Chondrocyte (in vitro differentiated cells): ENCODE results near the gene MCC. TPM values are rescaled to one million over a fixed set of nuclear protein-coding genes. Genes with fewer than 3 reads are reported as not detected.

Source experiments
- DNase-seq: peaks from one replicate; pipeline ENCODE4 v3.0.0; 2021; ENCODE audit warnings: mixed read lengths, low spot score
- H3K27ac Mint-ChIP-seq: one replicate; pipeline ENCODE4 v1.8.0; 2021; ENCODE audit warnings: mild to moderate bottlenecking, moderate library complexity, mixed read lengths; ENCODE audit not compliant: unreplicated experiment
- H3K27me3 Mint-ChIP-seq: 2 replicates; pipeline ENCODE4 v1.8.0; 2021; ENCODE audit warnings: low read depth, mixed read lengths
- H3K36me3 Mint-ChIP-seq: 2 replicates; pipeline ENCODE4 v1.8.0; 2021; ENCODE audit warnings: low read depth, mixed read lengths
- H3K4me1 Mint-ChIP-seq: 2 replicates; pipeline ENCODE4 v1.8.0; 2021; ENCODE audit warnings: low read depth, mild to moderate bottlenecking, mixed read lengths
- H3K4me3 Mint-ChIP-seq: one replicate; pipeline ENCODE4 v1.8.0; 2021; ENCODE audit warnings: mild to moderate bottlenecking, moderate library complexity, mixed read lengths; ENCODE audit not compliant: unreplicated experiment
- H3K9me3 Mint-ChIP-seq: 2 replicates; pipeline ENCODE4 v1.8.0; 2021; ENCODE audit warnings: low read depth, mixed read lengths
- CTCF ChIP-seq: fragments of 200-600 bp; sonication (generic); IDR thresholded peaks from 2 replicates; pipeline ENCODE4 v1.5.0; 2021; ENCODE audit warnings: antibody characterized with exemption, mild to moderate bottlenecking, moderate library complexity
- total RNA-seq: library from RNA; stranded (reverse); gene quantifications from 3 replicates; pipeline ENCODE4 v1.2.1, GENCODE V29; 2021

Gene MCC
- total RNA-seq, 1 donor from 2014 or later, result 15.0 TPM

GRCh38 chr5:113038136-113038535 is 450.1 kb downstream of the MCC start:
- no peaks in the 10 kb centered on the region for H3K9me3 Mint-ChIP-seq
- H3K27me3 Mint-ChIP-seq, result no peaks in the 10 kb centered on the region
- no peak for DNase-seq
- H3K27ac Mint-ChIP-seq, result peak overlapping the region; percentile 8
- peaks cover 7% of the 10 kb centered on the region for H3K36me3 Mint-ChIP-seq
- H3K4me3 Mint-ChIP-seq, result no peak overlapping the region
- no peaks in the 10 kb centered on the region for H3K4me1 Mint-ChIP-seq
- no peak for TF ChIP-seq CTCF

GRCh38 chr5:113036826-113037225 is 451.4 kb downstream of the MCC start:
- Mint-ChIP-seq H3K27ac (no peak overlapping the region), H3K4me3 (no peak overlapping the region), H3K9me3 (no peaks in the 10 kb centered on the region), H3K27me3 (no peaks in the 10 kb centered on the region), H3K36me3 (peaks cover 7% of the 10 kb centered on the region), H3K4me1 (no peaks in the 10 kb centered on the region)
- no peak for TF ChIP-seq CTCF
- DNase-seq, result no peak

GRCh38 chr5:113036321-113036720 is 451.9 kb downstream of the MCC start:
- H3K36me3 Mint-ChIP-seq, result peaks cover 7% of the 10 kb centered on the region
- no peak for TF ChIP-seq CTCF

GRCh38 chr5:113035096-113035495 is 453.2 kb downstream of the MCC start:
- Mint-ChIP-seq H3K27ac (no peak overlapping the region), H3K9me3 (no peaks in the 10 kb centered on the region), H3K4me1 (peaks cover 9% of the 10 kb centered on the region), H3K27me3 (no peaks in the 10 kb centered on the region), H3K4me3 (no peak overlapping the region), H3K36me3 (peaks cover 7% of the 10 kb centered on the region)
- no peak for DNase-seq
- TF ChIP-seq CTCF, result no peak

More at GRCh38 chr5:113036321-113036720, 451.9 kb downstream of the MCC start:
- H3K9me3 Mint-ChIP-seq, result no peaks in the 10 kb centered on the region
- no peaks in the 10 kb centered on the region for H3K4me1 Mint-ChIP-seq
- no peak overlapping the region for H3K27ac Mint-ChIP-seq
- H3K27me3 Mint-ChIP-seq, result no peaks in the 10 kb centered on the region
- no peak for DNase-seq
- no peak overlapping the region for H3K4me3 Mint-ChIP-seq

- H3K27ac Mint-ChIP-seq, result no peak overlapping the region
- H3K27me3 Mint-ChIP-seq, result no peaks in the 10 kb centered on the region
- DNase-seq, result no peak
- no peak overlapping the region for H3K4me3 Mint-ChIP-seq
- peaks cover 14% of the 10 kb centered on the region for H3K4me1 Mint-ChIP-seq
- TF ChIP-seq CTCF, result no peak
- peaks cover 9% of the 10 kb centered on the region for H3K36me3 Mint-ChIP-seq
- H3K9me3 Mint-ChIP-seq, result no peaks in the 10 kb centered on the region
Measured at GRCh38 chr5:113034182-113034773, 454.0 kb downstream of the MCC start.
